ENCODE data around the gene OSBP2. TPM values are rescaled to one million over a fixed set of nuclear protein-coding genes. Genes with fewer than 3 reads are reported as not detected.

OSBP2 gene
- total and polyA plus RNA-seq, 10 of the 15 experiments (the other 5 are each of a cell fraction or from before 2014, with no cell fraction given) = 0.11 to 7.7 (median 3.6) TPM

- TF ChIP-seq EZH2 (IDR thresholded peaks at IDR 0.05; ENCODE audit: borderline replicate concordance, control insufficient read depth, low read depth, low read length) (no peak), TCF12 (IDR thresholded peaks at IDR 0.05; ENCODE audit: low read depth, low read length) (no peak), BRCA1 (IDR thresholded peaks at IDR 0.05; ENCODE audit: low read depth, low read length) (no peak), REST (IDR thresholded peaks at IDR 0.05; ENCODE audit: low read depth, low read length) (no peak), USF1 (IDR thresholded peaks at IDR 0.05; ENCODE audit: borderline replicate concordance, extremely low read length, insufficient read depth, low read depth, low read length) (no peak)
Observed at GRCh38 chr22:30714062-30714461, 19.4 kb downstream of the OSBP2 start (continued).

- ATAC-seq (no peak), FAIRE-seq (no peak), DNase-seq (ENCODE audit: low read depth, low spot score) (no peak)
- Histone ChIP-seq H3K27me3 (replicated peaks in 1 of 2; ENCODE audit: control insufficient read depth in 2 of 2, insufficient read depth in 2 of 2, low read length in 1 of 2) (no peaks in the 10 kb centered on the region), H3K79me2 (ENCODE audit: control insufficient read depth, insufficient read depth, low read length) (no peaks in the 10 kb centered on the region), H3K27ac (ENCODE audit: control insufficient read depth, insufficient read depth) (no peak overlapping the region), H3K9ac (ENCODE audit: control insufficient read depth, insufficient read depth, low read length) (no peak overlapping the region), H3K9me3 (replicated peaks; ENCODE audit: control insufficient read depth, insufficient read depth, low read length) (no peaks in the 10 kb centered on the region), H3K36me3 (ENCODE audit: control insufficient read depth in 2 of 2, insufficient read depth in 2 of 2, low read length in 1 of 2) (no peaks in the 10 kb centered on the region), H3K4me2 (ENCODE audit: control insufficient read depth, insufficient read depth) (no peak overlapping the region), H4K20me1 (ENCODE audit: control insufficient read depth, insufficient read depth) (no peaks in the 10 kb centered on the region), H3K4me3 (no peak overlapping the region), H2AFZ (ENCODE audit: control insufficient read depth, low read depth, low read length) (no peak overlapping the region), H3K4me1 (ENCODE audit: control insufficient read depth, insufficient read depth, low read length) (no peaks in the 10 kb centered on the region)
- no TSS peak for BruUV-seq (replicated peaks)
- ChIA-PET POLR2A (no interaction called here), CTCF (no interaction called here), SMC1A (ENCODE audit: uncharacterized antibody, unreplicated experiment) (no interaction called here), RAD21 (ENCODE audit: unreplicated experiment) (no interaction called here)
- 66% methylated on average over 4 of the region's 4 CpGs for WGBS (ENCODE audit: insufficient coverage, insufficient replicate concordance, low lambda C conversion rate, missing lambda C conversion rate)
- intact Hi-C loops (cut with micrococcal nuclease; ENCODE audit: unreplicated experiment) (no loop called here), in situ Hi-C loops (cut with MboI) (no loop called here)
- TF ChIP-seq STAT1 (conservative IDR thresholded peaks at IDR 0.05) (no peak), CEBPZ (IDR thresholded peaks at IDR 0.05; ENCODE audit: low read depth, low read length) (no peak), NFYB (IDR thresholded peaks at IDR 0.05; ENCODE audit: insufficient read depth, low read depth, low read length) (no peak)
Observed at GRCh38 chr22:30717331-30717921, 22.8 kb downstream of the OSBP2 start.
